GM12878 (cell line): ENCODE measurements around the gene PRR16.

Experiments used
- POLR2AphosphoS5 ChIP-seq: IDR thresholded peaks from 2 replicates; pipeline ENCODE4 v1.6.1; 2011; ENCODE audit warnings: mild to moderate bottlenecking, low read length, inconsistent platforms
- ZNF24 ChIP-seq: fragments of 450-650 bp; IDR thresholded peaks from 2 replicates; pipeline ENCODE4 v1.6.1; 2017; ENCODE audit warnings: antibody characterized with exemption, mild to moderate bottlenecking
- TF ChIP-seq, protein P1 (sequence below): IDR thresholded peaks from 2 replicates; pipeline ENCODE4 v1.6.1; 2011; ENCODE audit warnings: borderline replicate concordance, low read depth, mild to moderate bottlenecking, moderate library complexity, low read length; ENCODE audit not compliant: insufficient read depth, poor library complexity, severe bottlenecking
- TF ChIP-seq, protein P2 (sequence below): IDR thresholded peaks from 2 replicates; pipeline ENCODE4 v1.6.1; 2012; ENCODE audit warnings: low read length, inconsistent platforms
- TF ChIP-seq, protein P3 (sequence below): fragments of 450-650 bp; IDR thresholded peaks from 2 replicates; pipeline ENCODE4 v1.6.1; 2016; ENCODE audit warnings: mild to moderate bottlenecking
- TF ChIP-seq, protein P4 (sequence below): fragments of 450-650 bp; IDR thresholded peaks from 2 replicates; pipeline ENCODE4 v1.6.1; 2016; ENCODE audit warnings: mild to moderate bottlenecking, moderate library complexity, borderline replicate concordance

DNA sequence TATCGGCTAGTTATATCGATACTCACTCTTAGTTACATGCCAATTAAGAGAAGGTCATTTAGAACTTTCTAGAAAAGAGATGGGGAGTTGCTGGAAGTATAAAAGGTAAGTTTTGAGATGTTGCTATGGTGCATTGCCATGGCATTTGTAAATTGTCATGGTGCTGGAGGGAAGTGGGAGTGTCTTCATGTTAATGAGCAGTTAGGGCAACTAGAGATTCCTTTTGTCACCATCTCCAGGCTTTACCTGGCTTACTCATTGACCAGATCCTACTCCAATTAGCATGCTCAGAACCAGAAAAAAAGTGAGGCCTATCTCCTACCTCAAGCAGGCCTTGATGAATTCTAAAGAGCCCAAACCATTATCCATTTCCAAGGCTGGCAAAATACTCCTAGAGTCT lies 82.8 kb downstream of the PRR16 start:
- TF ChIP-seq, protein P1, sequence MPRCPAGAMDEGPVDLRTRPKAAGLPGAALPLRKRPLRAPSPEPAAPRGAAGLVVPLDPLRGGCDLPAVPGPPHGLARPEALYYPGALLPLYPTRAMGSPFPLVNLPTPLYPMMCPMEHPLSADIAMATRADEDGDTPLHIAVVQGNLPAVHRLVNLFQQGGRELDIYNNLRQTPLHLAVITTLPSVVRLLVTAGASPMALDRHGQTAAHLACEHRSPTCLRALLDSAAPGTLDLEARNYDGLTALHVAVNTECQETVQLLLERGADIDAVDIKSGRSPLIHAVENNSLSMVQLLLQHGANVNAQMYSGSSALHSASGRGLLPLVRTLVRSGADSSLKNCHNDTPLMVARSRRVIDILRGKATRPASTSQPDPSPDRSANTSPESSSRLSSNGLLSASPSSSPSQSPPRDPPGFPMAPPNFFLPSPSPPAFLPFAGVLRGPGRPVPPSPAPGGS, result no peak
- TF ChIP-seq POLR2AphosphoS5 (no peak), ZNF24 (no peak)
- TF ChIP-seq, protein P2, sequence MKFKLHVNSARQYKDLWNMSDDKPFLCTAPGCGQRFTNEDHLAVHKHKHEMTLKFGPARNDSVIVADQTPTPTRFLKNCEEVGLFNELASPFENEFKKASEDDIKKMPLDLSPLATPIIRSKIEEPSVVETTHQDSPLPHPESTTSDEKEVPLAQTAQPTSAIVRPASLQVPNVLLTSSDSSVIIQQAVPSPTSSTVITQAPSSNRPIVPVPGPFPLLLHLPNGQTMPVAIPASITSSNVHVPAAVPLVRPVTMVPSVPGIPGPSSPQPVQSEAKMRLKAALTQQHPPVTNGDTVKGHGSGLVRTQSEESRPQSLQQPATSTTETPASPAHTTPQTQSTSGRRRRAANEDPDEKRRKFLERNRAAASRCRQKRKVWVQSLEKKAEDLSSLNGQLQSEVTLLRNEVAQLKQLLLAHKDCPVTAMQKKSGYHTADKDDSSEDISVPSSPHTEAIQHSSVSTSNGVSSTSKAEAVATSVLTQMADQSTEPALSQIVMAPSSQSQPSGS, result no peak
- TF ChIP-seq, protein P3, sequence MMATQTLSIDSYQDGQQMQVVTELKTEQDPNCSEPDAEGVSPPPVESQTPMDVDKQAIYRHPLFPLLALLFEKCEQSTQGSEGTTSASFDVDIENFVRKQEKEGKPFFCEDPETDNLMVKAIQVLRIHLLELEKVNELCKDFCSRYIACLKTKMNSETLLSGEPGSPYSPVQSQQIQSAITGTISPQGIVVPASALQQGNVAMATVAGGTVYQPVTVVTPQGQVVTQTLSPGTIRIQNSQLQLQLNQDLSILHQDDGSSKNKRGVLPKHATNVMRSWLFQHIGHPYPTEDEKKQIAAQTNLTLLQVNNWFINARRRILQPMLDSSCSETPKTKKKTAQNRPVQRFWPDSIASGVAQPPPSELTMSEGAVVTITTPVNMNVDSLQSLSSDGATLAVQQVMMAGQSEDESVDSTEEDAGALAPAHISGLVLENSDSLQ, result no peak
- TF ChIP-seq, protein P4, sequence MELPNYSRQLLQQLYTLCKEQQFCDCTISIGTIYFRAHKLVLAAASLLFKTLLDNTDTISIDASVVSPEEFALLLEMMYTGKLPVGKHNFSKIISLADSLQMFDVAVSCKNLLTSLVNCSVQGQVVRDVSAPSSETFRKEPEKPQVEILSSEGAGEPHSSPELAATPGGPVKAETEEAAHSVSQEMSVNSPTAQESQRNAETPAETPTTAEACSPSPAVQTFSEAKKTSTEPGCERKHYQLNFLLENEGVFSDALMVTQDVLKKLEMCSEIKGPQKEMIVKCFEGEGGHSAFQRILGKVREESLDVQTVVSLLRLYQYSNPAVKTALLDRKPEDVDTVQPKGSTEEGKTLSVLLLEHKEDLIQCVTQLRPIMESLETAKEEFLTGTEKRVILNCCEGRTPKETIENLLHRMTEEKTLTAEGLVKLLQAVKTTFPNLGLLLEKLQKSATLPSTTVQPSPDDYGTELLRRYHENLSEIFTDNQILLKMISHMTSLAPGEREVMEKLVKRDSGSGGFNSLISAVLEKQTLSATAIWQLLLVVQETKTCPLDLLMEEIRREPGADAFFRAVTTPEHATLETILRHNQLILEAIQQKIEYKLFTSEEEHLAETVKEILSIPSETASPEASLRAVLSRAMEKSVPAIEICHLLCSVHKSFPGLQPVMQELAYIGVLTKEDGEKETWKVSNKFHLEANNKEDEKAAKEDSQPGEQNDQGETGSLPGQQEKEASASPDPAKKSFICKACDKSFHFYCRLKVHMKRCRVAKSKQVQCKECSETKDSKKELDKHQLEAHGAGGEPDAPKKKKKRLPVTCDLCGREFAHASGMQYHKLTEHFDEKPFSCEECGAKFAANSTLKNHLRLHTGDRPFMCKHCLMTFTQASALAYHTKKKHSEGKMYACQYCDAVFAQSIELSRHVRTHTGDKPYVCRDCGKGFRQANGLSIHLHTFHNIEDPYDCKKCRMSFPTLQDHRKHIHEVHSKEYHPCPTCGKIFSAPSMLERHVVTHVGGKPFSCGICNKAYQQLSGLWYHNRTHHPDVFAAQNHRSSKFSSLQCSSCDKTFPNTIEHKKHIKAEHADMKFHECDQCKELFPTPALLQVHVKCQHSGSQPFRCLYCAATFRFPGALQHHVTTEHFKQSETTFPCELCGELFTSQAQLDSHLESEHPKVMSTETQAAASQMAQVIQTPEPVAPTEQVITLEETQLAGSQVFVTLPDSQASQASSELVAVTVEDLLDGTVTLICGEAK, result no peak
